Lower lobe of right lung (tissue), 2 donors: ENCODE results near the gene FOXO6. TPM values are rescaled to one million over a fixed set of nuclear protein-coding genes. Genes with fewer than 3 reads are reported as not detected.

Source experiments
- ATAC-seq, 2 donors: fragments of 200-7000 bp; cut with Tn5 transposase; one replicate each; pipeline ENCODE4 v1.9.1; 2020 to 2022; ENCODE audit warnings: mild to moderate bottlenecking in 2 of 2, moderate library complexity in 2 of 2
- DNase-seq: peaks from one replicate; pipeline ENCODE4 v3.0.0-alpha.2; 2020
- H3K27ac ChIP-seq: fragments of 200-600 bp; one replicate; pipeline ENCODE4 v1.8.0; 2022
- H3K27me3 ChIP-seq: fragments of 200-600 bp; one replicate; pipeline ENCODE4 v1.8.0; 2022; ENCODE audit warnings: low read depth
- H3K36me3 ChIP-seq: fragments of 200-600 bp; one replicate; pipeline ENCODE4 v1.8.0; 2022; ENCODE audit warnings: mild to moderate bottlenecking
- H3K4me1 ChIP-seq: fragments of 200-600 bp; one replicate; pipeline ENCODE4 v1.8.0; 2022
- H3K4me3 ChIP-seq: fragments of 200-600 bp; one replicate; pipeline ENCODE4 v1.8.0; 2022; ENCODE audit warnings: mild to moderate bottlenecking
- H3K9me3 ChIP-seq: fragments of 200-600 bp; one replicate; pipeline ENCODE4 v1.8.0; 2022
- CTCF ChIP-seq: fragments of 200-600 bp; IDR thresholded peaks from one replicate; pipeline ENCODE4 v1.8.0; 2022; ENCODE audit warnings: antibody characterized with exemption, mild to moderate bottlenecking
- intact Hi-C: fragments of 100-400 bp; cut with DNase I; formaldehyde crosslinking; loops from one replicate; pipeline ENCODE4 v1.11.0; 2022
- total RNA-seq: library from RNA; stranded (reverse); fragmentation: NEBNext Ultra II Directional; extraction: Animal tissue kit (Norgen Biotek cat#: 25700); gene quantifications from one replicate; pipeline ENCODE4 v1.2.1, GENCODE V29; 2021
- donor health status: DM: no; HTN: yes; CAD: no; lungs with severe emphysema.

Gene FOXO6
- total RNA-seq, 1 donor from 2014 or later, result 0.92 TPM

DNA sequence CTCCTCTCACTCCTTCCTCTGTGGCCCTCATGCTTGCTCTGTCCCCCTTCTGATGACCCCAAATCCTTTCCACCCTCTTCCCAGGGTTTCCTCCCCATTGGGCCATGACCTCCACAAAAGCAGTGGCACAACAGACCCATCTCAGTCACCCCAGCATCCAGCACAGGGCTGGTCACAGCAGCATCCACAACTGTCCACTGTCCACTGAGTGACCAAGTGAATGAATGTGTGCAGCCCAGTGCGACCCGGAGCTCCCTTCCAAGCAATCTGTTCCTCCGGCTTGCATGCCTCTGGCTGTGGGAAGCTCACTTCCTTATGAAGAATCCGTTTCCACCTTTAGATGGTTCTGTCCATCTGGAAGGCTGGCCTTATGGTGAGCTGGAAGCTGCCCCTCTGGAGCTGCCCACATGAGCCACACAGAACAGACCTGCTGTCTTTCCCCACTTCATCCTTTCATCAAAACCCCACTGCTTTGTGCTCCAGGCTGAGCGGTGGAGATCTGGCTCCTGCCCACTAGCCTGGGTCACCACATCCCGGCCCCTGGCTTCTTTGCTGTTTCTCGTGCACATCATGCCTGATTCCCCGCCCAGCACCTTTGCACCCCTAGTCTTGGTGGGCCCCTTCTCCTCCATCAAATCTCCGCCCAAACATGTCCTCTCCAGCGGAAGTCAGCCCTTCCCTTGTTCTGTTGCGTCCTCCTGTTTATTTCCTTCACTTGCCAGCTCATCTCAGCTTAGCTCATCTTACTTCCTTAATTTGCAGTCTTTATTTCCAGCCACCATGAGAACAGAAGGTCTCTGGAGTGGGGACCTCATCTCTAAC, 66.9 kb downstream of the FOXO6 start:
- no peaks in the 10 kb centered on the region for H3K36me3 ChIP-seq
- DNase-seq, result peak; percentile 46
- TF ChIP-seq CTCF, result no peak
- no peaks in the 10 kb centered on the region for H3K9me3 ChIP-seq
- H3K4me3 ChIP-seq, result no peak overlapping the region
- H3K27ac ChIP-seq, result no peak overlapping the region
- no peaks in the 10 kb centered on the region for H3K27me3 ChIP-seq
- ATAC-seq, result no peak
- peaks cover 16% of the 10 kb centered on the region for H3K4me1 ChIP-seq
- intact Hi-C loops, result no loop called here

GRCh38 chr1:41428738-41429640, 67.8 kb downstream of the FOXO6 start:
- ATAC-seq (no peak), DNase-seq (peak; percentile 21)
- intact Hi-C loops, result no loop called here
- no peaks in the 10 kb centered on the region for H3K36me3 ChIP-seq
- no peak overlapping the region for H3K27ac ChIP-seq
- no peaks in the 10 kb centered on the region for H3K9me3 ChIP-seq
- H3K4me3 ChIP-seq, result no peak overlapping the region
- TF ChIP-seq CTCF, result no peak
- H3K27me3 ChIP-seq, result no peaks in the 10 kb centered on the region
- H3K4me1 ChIP-seq, result peaks cover 20% of the 10 kb centered on the region

GRCh38 chr1:41429641-41430035, 68.4 kb downstream of the FOXO6 start:
- Histone ChIP-seq H3K4me1 (peaks cover 20% of the 10 kb centered on the region), H3K4me3 (no peak overlapping the region), H3K9me3 (no peaks in the 10 kb centered on the region), H3K36me3 (no peaks in the 10 kb centered on the region), H3K27ac (no peak overlapping the region), H3K27me3 (no peaks in the 10 kb centered on the region)
- intact Hi-C loops, result no loop called here
- TF ChIP-seq CTCF, result no peak
- ATAC-seq (no peak), DNase-seq (peak; percentile 8)

GRCh38 chr1:41430069-41430468, 68.8 kb downstream of the FOXO6 start:
- TF ChIP-seq CTCF, result no peak
- no peak overlapping the region for H3K27ac ChIP-seq
- H3K9me3 ChIP-seq, result no peaks in the 10 kb centered on the region
- intact Hi-C loops, result no loop called here
- no peaks in the 10 kb centered on the region for H3K36me3 ChIP-seq
- no peaks in the 10 kb centered on the region for H3K27me3 ChIP-seq
- no peak for DNase-seq
- no peak overlapping the region for H3K4me3 ChIP-seq
- peaks cover 20% of the 10 kb centered on the region for H3K4me1 ChIP-seq
- no peak for ATAC-seq

- intact Hi-C loops, result no loop called here
- Histone ChIP-seq H3K4me1 (peaks cover 20% of the 10 kb centered on the region), H3K27ac (no peak overlapping the region), H3K36me3 (no peaks in the 10 kb centered on the region), H3K9me3 (no peaks in the 10 kb centered on the region), H3K4me3 (no peak overlapping the region), H3K27me3 (no peaks in the 10 kb centered on the region)
- TF ChIP-seq CTCF, result no peak
- no peak for ATAC-seq
- no peak for DNase-seq
These were observed 69.3 kb downstream of the FOXO6 start for GRCh38 chr1:41430582-41430981.
